ENCODE measurements around the gene RBP2. TPM values are rescaled to one million over a fixed set of nuclear protein-coding genes. Genes with fewer than 3 reads are reported as not detected.

The RBP2 gene
- polyA plus RNA-seq (2013), result not detected

- ChIA-PET CTCF (no interaction called here), POLR2A (no interaction called here)
- H3K27me3 ChIP-seq (replicated peaks in 2 of 5; ENCODE audit: control insufficient read depth in 4 of 5, insufficient read depth in 5 of 5, low read length in 4 of 5), result no peaks in the 10 kb centered on the region
- no peaks in the 10 kb centered on the region for H3K36me3 ChIP-seq (ENCODE audit: control insufficient read depth in 4 of 4, insufficient read depth in 4 of 4, low read length in 3 of 4)
- H3K4me3 ChIP-seq (ENCODE audit: control insufficient read depth in 1 of 7, extremely low read depth in 1 of 7, insufficient read depth in 4 of 7, low read depth in 2 of 7, low read length in 6 of 7), result no peak within 1 kb of the TSS
- H3K27ac ChIP-seq (ENCODE audit: insufficient read depth in 1 of 2, low read depth in 1 of 2, low read length in 2 of 2, poor library complexity in 1 of 2, severe bottlenecking in 2 of 2), result no peak within 1 kb of the TSS
- WGBS (ENCODE audit: insufficient coverage), result 100% methylated on average over 3 of the region's 4 CpGs
- DNase-seq, result no peak
- H3K4me1 ChIP-seq (ENCODE audit: control extremely low read depth in 1 of 4, control insufficient read depth in 4 of 4, insufficient read depth in 4 of 4, low read length in 3 of 4), result no peaks in the 10 kb centered on the region
- H3K9me3 ChIP-seq (ENCODE audit: control extremely low read depth in 1 of 5, control insufficient read depth in 4 of 5, insufficient read depth in 2 of 5, low read depth in 1 of 5, low read length in 4 of 5), result no peaks in the 10 kb centered on the region
Measured at GRCh38 chr3:139476348-139476747, at the start of gene RBP2. RBP2 (minus strand) TSS chr3:139476516; CDS start chr3:139476459, 57 bp downstream.

- no peak overlapping the region for H3K4me3 ChIP-seq (ENCODE audit: control insufficient read depth in 1 of 7, extremely low read depth in 1 of 7, insufficient read depth in 4 of 7, low read depth in 2 of 7, low read length in 6 of 7)
- DNase-seq, result no peak
- POLR2A ChIA-PET, result no interaction called here
- H3K27me3 ChIP-seq (replicated peaks in 2 of 5; ENCODE audit: control insufficient read depth in 4 of 5, insufficient read depth in 5 of 5, low read length in 4 of 5), result no peaks in the 10 kb centered on the region
- H3K4me1 ChIP-seq (ENCODE audit: control extremely low read depth in 1 of 4, control insufficient read depth in 4 of 4, insufficient read depth in 4 of 4, low read length in 3 of 4), result no peaks in the 10 kb centered on the region
- WGBS (ENCODE audit: insufficient coverage), result 92% methylated on average over 6 of the region's 7 CpGs
- no peaks in the 10 kb centered on the region for H3K9me3 ChIP-seq (ENCODE audit: control extremely low read depth in 1 of 5, control insufficient read depth in 4 of 5, insufficient read depth in 2 of 5, low read depth in 1 of 5, low read length in 4 of 5)
- no peaks in the 10 kb centered on the region for H3K36me3 ChIP-seq (ENCODE audit: control insufficient read depth in 4 of 4, insufficient read depth in 4 of 4, low read length in 3 of 4)
- CTCF ChIA-PET, result no interaction called here
- H3K27ac ChIP-seq (ENCODE audit: insufficient read depth in 1 of 2, low read depth in 1 of 2, low read length in 2 of 2, poor library complexity in 1 of 2, severe bottlenecking in 2 of 2), result no peak overlapping the region
Measured at GRCh38 chr3:139524841-139525636, 48.7 kb upstream of the RBP2 start.

GRCh38 chr3:139523718-139524117 is 47.4 kb upstream of the RBP2 start:
- no peak for DNase-seq
- H3K36me3 ChIP-seq (ENCODE audit: control insufficient read depth in 4 of 4, insufficient read depth in 4 of 4, low read length in 3 of 4), result no peaks in the 10 kb centered on the region
- no CpG with 5 or more reads among the region's 1 CpG for WGBS (ENCODE audit: insufficient coverage)
- H3K4me3 ChIP-seq (ENCODE audit: control insufficient read depth in 1 of 7, extremely low read depth in 1 of 7, insufficient read depth in 4 of 7, low read depth in 2 of 7, low read length in 6 of 7), result no peak overlapping the region
- no peaks in the 10 kb centered on the region for H3K4me1 ChIP-seq (ENCODE audit: control extremely low read depth in 1 of 4, control insufficient read depth in 4 of 4, insufficient read depth in 4 of 4, low read length in 3 of 4)
- ChIA-PET POLR2A (no interaction called here), CTCF (no interaction called here)
- H3K27ac ChIP-seq (ENCODE audit: insufficient read depth in 1 of 2, low read depth in 1 of 2, low read length in 2 of 2, poor library complexity in 1 of 2, severe bottlenecking in 2 of 2), result no peak overlapping the region
- no peaks in the 10 kb centered on the region for H3K9me3 ChIP-seq (ENCODE audit: control extremely low read depth in 1 of 5, control insufficient read depth in 4 of 5, insufficient read depth in 2 of 5, low read depth in 1 of 5, low read length in 4 of 5)
- no peaks in the 10 kb centered on the region for H3K27me3 ChIP-seq (replicated peaks in 2 of 5; ENCODE audit: control insufficient read depth in 4 of 5, insufficient read depth in 5 of 5, low read length in 4 of 5)

GRCh38 chr3:139523166-139523565 is 46.9 kb upstream of the RBP2 start:
- H3K27ac ChIP-seq (ENCODE audit: insufficient read depth in 1 of 2, low read depth in 1 of 2, low read length in 2 of 2, poor library complexity in 1 of 2, severe bottlenecking in 2 of 2), result no peak overlapping the region
- WGBS (ENCODE audit: insufficient coverage), result 98% methylated on average over 5 of the region's 5 CpGs
- POLR2A ChIA-PET, result no interaction called here
- H3K4me1 ChIP-seq (ENCODE audit: control extremely low read depth in 1 of 4, control insufficient read depth in 4 of 4, insufficient read depth in 4 of 4, low read length in 3 of 4), result no peaks in the 10 kb centered on the region
- no peak overlapping the region for H3K4me3 ChIP-seq (ENCODE audit: control insufficient read depth in 1 of 7, extremely low read depth in 1 of 7, insufficient read depth in 4 of 7, low read depth in 2 of 7, low read length in 6 of 7)
- H3K36me3 ChIP-seq (ENCODE audit: control insufficient read depth in 4 of 4, insufficient read depth in 4 of 4, low read length in 3 of 4), result no peaks in the 10 kb centered on the region
- no peaks in the 10 kb centered on the region for H3K27me3 ChIP-seq (replicated peaks in 2 of 5; ENCODE audit: control insufficient read depth in 4 of 5, insufficient read depth in 5 of 5, low read length in 4 of 5)
- H3K9me3 ChIP-seq (ENCODE audit: control extremely low read depth in 1 of 5, control insufficient read depth in 4 of 5, insufficient read depth in 2 of 5, low read depth in 1 of 5, low read length in 4 of 5), result no peaks in the 10 kb centered on the region
- DNase-seq, result no peak
- CTCF ChIA-PET, result no interaction called here

DNA sequence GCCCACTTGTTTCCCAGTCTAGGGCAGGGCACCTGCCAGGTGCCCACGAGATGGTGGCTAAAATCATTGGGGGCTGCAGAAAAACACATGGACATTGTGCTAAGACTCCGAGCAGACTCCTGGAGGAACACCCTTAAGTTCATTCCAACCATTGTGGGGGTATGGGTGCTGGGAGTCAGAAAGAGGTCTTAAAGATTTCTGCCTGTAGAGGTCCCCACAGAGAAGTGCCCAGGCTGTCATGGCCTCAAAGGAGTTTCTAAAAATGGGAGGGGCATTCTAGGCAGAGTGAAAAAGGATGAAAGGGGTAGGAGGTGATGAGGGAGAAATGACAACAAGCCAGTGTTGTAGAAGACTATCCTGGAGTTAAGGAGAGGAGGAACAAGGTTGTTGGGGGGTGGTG is 46.1 kb upstream of the RBP2 start:
- no peaks in the 10 kb centered on the region for H3K36me3 ChIP-seq (ENCODE audit: control insufficient read depth in 4 of 4, insufficient read depth in 4 of 4, low read length in 3 of 4)
- no peak overlapping the region for H3K27ac ChIP-seq (ENCODE audit: insufficient read depth in 1 of 2, low read depth in 1 of 2, low read length in 2 of 2, poor library complexity in 1 of 2, severe bottlenecking in 2 of 2)
- no peaks in the 10 kb centered on the region for H3K4me1 ChIP-seq (ENCODE audit: control extremely low read depth in 1 of 4, control insufficient read depth in 4 of 4, insufficient read depth in 4 of 4, low read length in 3 of 4)
- no peaks in the 10 kb centered on the region for H3K9me3 ChIP-seq (ENCODE audit: control extremely low read depth in 1 of 5, control insufficient read depth in 4 of 5, insufficient read depth in 2 of 5, low read depth in 1 of 5, low read length in 4 of 5)
- H3K4me3 ChIP-seq (ENCODE audit: control insufficient read depth in 1 of 7, extremely low read depth in 1 of 7, insufficient read depth in 4 of 7, low read depth in 2 of 7, low read length in 6 of 7), result no peak overlapping the region
- WGBS (ENCODE audit: insufficient coverage), result 67% methylated on average over 2 of the region's 2 CpGs
- POLR2A ChIA-PET, result no interaction called here
- H3K27me3 ChIP-seq (replicated peaks in 2 of 5; ENCODE audit: control insufficient read depth in 4 of 5, insufficient read depth in 5 of 5, low read length in 4 of 5), result no peaks in the 10 kb centered on the region
- no peak for DNase-seq
- CTCF ChIA-PET, result no interaction called here

- H3K27ac ChIP-seq (ENCODE audit: insufficient read depth in 1 of 2, low read depth in 1 of 2, low read length in 2 of 2, poor library complexity in 1 of 2, severe bottlenecking in 2 of 2), result no peak overlapping the region
- no CpG with 5 or more reads among the region's 1 CpG for WGBS (ENCODE audit: insufficient coverage)
- H3K4me1 ChIP-seq (ENCODE audit: control extremely low read depth in 1 of 4, control insufficient read depth in 4 of 4, insufficient read depth in 4 of 4, low read length in 3 of 4), result no peaks in the 10 kb centered on the region
- no peaks in the 10 kb centered on the region for H3K36me3 ChIP-seq (ENCODE audit: control insufficient read depth in 4 of 4, insufficient read depth in 4 of 4, low read length in 3 of 4)
- POLR2A ChIA-PET, result no interaction called here
- CTCF ChIA-PET, result no interaction called here
- no peaks in the 10 kb centered on the region for H3K27me3 ChIP-seq (replicated peaks in 2 of 5; ENCODE audit: control insufficient read depth in 4 of 5, insufficient read depth in 5 of 5, low read length in 4 of 5)
- no peak overlapping the region for H3K4me3 ChIP-seq (ENCODE audit: control insufficient read depth in 1 of 7, extremely low read depth in 1 of 7, insufficient read depth in 4 of 7, low read depth in 2 of 7, low read length in 6 of 7)
- H3K9me3 ChIP-seq (ENCODE audit: control extremely low read depth in 1 of 5, control insufficient read depth in 4 of 5, insufficient read depth in 2 of 5, low read depth in 1 of 5, low read length in 4 of 5), result no peaks in the 10 kb centered on the region
- DNase-seq, result no peak
Measured at GRCh38 chr3:139521816-139522215, 45.5 kb upstream of the RBP2 start.

DNA sequence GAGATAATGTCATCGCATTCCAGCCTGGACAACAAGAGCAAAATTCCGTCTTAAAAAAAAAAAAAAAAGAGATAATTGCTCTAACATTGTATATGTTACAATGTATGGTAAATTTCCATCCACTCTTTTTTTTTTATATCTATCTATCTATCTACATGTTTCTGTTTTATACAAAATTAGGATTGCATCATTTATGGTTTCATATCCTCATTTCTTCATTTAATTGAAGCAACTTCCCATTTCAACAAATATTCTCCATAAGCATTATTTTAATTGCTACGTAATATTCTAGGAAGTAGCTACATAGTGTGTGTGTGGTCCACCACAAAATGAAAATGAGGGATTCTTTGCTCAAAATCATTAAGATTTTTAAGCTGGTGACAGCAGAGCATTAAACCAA is 44.8 kb upstream of the RBP2 start:
- DNase-seq, result no peak
- Histone ChIP-seq H3K9me3 (ENCODE audit: control extremely low read depth in 1 of 5, control insufficient read depth in 4 of 5, insufficient read depth in 2 of 5, low read depth in 1 of 5, low read length in 4 of 5) (no peaks in the 10 kb centered on the region), H3K27me3 (replicated peaks in 2 of 5; ENCODE audit: control insufficient read depth in 4 of 5, insufficient read depth in 5 of 5, low read length in 4 of 5) (peaks cover 0 to 2% (median 0%) of the 10 kb centered on the region in 5 experiments), H3K4me1 (ENCODE audit: control extremely low read depth in 1 of 4, control insufficient read depth in 4 of 4, insufficient read depth in 4 of 4, low read length in 3 of 4) (no peaks in the 10 kb centered on the region), H3K4me3 (ENCODE audit: control insufficient read depth in 1 of 7, extremely low read depth in 1 of 7, insufficient read depth in 4 of 7, low read depth in 2 of 7, low read length in 6 of 7) (no peak overlapping the region), H3K36me3 (ENCODE audit: control insufficient read depth in 4 of 4, insufficient read depth in 4 of 4, low read length in 3 of 4) (no peaks in the 10 kb centered on the region), H3K27ac (ENCODE audit: insufficient read depth in 1 of 2, low read depth in 1 of 2, low read length in 2 of 2, poor library complexity in 1 of 2, severe bottlenecking in 2 of 2) (no peak overlapping the region)
- WGBS (ENCODE audit: insufficient coverage), result no CpG with 5 or more reads among the region's 3 CpGs
- ChIA-PET POLR2A (no interaction called here), CTCF (no interaction called here)
